Activated CD8-positive, alpha-beta T cell treated with anti-CD3 and anti-CD28 coated beads for 36 hours (primary cell): ENCODE data around the gene KCNH2. TPM values are rescaled to one million over a fixed set of nuclear protein-coding genes. Genes with fewer than 3 reads are reported as not detected.
A peak's percentile ranks its signal among the peaks of the same experiment; 100 is the strongest.

Experiments used
- ATAC-seq: fragments of 200-7000 bp; cut with Tn5 transposase; one replicate; pipeline ENCODE4 v1.10.0; 2021; ENCODE audit warnings: mild to moderate bottlenecking, moderate library complexity
- CTCF ChIA-PET: fragments of 350-600 bp; sonication (Branson Sonifier 250); formaldehyde crosslinking; loops from one replicate; lab custom pipeline; 2021; ENCODE audit warnings: antibody characterized with exemption; lab: Charles Lee
- POLR2A ChIA-PET: fragments of 350-600 bp; sonication (Branson Sonifier 250); formaldehyde crosslinking; loops from one replicate; lab custom pipeline; 2021; ENCODE audit warnings: antibody characterized with exemption; lab: Charles Lee
- DNase-seq: peaks from one replicate; pipeline ENCODE4 v3.0.0-alpha.2; 2020
- H3K27ac Mint-ChIP-seq: one replicate; pipeline ENCODE4 v1.8.0; 2021; ENCODE audit warnings: mild to moderate bottlenecking, mixed read lengths
- H3K27me3 Mint-ChIP-seq: one replicate; pipeline ENCODE4 v1.8.0; 2021; ENCODE audit warnings: mixed read lengths
- H3K36me3 Mint-ChIP-seq: one replicate; pipeline ENCODE4 v1.8.0; 2021; ENCODE audit warnings: low read depth, mixed read lengths
- H3K4me1 Mint-ChIP-seq: one replicate; pipeline ENCODE4 v1.8.0; 2021; ENCODE audit warnings: low read depth, mixed read lengths
- H3K4me3 Mint-ChIP-seq: one replicate; pipeline ENCODE4 v1.8.0; 2021; ENCODE audit warnings: mild to moderate bottlenecking, moderate library complexity, mixed read lengths
- H3K9me3 Mint-ChIP-seq: one replicate; pipeline ENCODE4 v1.8.0; 2021; ENCODE audit warnings: mixed read lengths
- CTCF ChIP-seq: fragments of 200-600 bp; IDR thresholded peaks from one replicate; pipeline ENCODE4 v1.8.0; 2022; ENCODE audit warnings: antibody characterized with exemption, mild to moderate bottlenecking
- intact Hi-C: fragments of 100-400 bp; cut with micrococcal nuclease; formaldehyde crosslinking; loops from one replicate; pipeline ENCODE4 v1.10.0; 2022
- total RNA-seq, 2 experiments: library from RNA; stranded (reverse); gene quantifications; one replicate each; pipeline ENCODE4 v1.2.3, GENCODE V29; 2021

KCNH2 gene
- total RNA-seq, 2 experiments from 2014 or later, result 0.23 to 0.29 TPM

GRCh38 chr7:150986099-150986512 lies 8.0 kb upstream of the KCNH2 start:
- DNase-seq, result peak; percentile 78
- peaks cover 15% of the 10 kb centered on the region for H3K4me1 Mint-ChIP-seq
- POLR2A ChIA-PET, result interaction anchor here (1.0 to 1.4 kb wide), 2 partner anchors 8 to 16 kb away, joined by 3 read pairs; no protein-coding TSS in a partner anchor
- H3K36me3 Mint-ChIP-seq, result no peaks in the 10 kb centered on the region
- no peak overlapping the region for H3K27ac Mint-ChIP-seq
- ATAC-seq, result peak; percentile 65
- H3K27me3 Mint-ChIP-seq, result peaks cover 34% of the 10 kb centered on the region
- CTCF ChIA-PET, result interaction anchor here (0.8 to 6.0 kb wide), 34 partner anchors 8 to 536 kb away, joined by 3 to 96 read pairs (median 5); partner anchors contain the start of genes ABCB8 and GIMAP8
- peaks cover 12% of the 10 kb centered on the region for H3K9me3 Mint-ChIP-seq
- intact Hi-C loops, result loop anchor here (10.0 kb wide), 1 partner anchor 201 kb away; no protein-coding TSS in a partner anchor
- no peak overlapping the region for H3K4me3 Mint-ChIP-seq
- peak; percentile 75 for TF ChIP-seq CTCF

GRCh38 chr7:150983893-150984368 lies 5.8 kb upstream of the KCNH2 start:
- no peak for TF ChIP-seq CTCF
- peak; percentile 54 for DNase-seq
- ChIA-PET CTCF (interaction anchor here (0.6 to 6.0 kb wide), 19 partner anchors 9 to 214 kb away, joined by 3 to 96 read pairs (median 6); no protein-coding TSS in a partner anchor), POLR2A (interaction anchor here (0.6 kb wide), 1 partner anchor 598 kb away, joined by 3 read pairs; no protein-coding TSS in a partner anchor)
- ATAC-seq, result no peak
- no peak overlapping the region for H3K4me3 Mint-ChIP-seq
- H3K4me1 Mint-ChIP-seq, result peaks cover 22% of the 10 kb centered on the region
- peaks cover 47% of the 10 kb centered on the region for H3K27me3 Mint-ChIP-seq
- H3K36me3 Mint-ChIP-seq, result no peaks in the 10 kb centered on the region
- intact Hi-C loops, result loop anchor here (10.0 kb wide), 1 partner anchor 199 kb away; no protein-coding TSS in a partner anchor
- H3K27ac Mint-ChIP-seq, result no peak overlapping the region
- H3K9me3 Mint-ChIP-seq, result no peaks in the 10 kb centered on the region

- no peak overlapping the region for H3K27ac Mint-ChIP-seq
- ChIA-PET CTCF (interaction anchor here (4.2 to 6.0 kb wide), 2 partner anchors 18 to 27 kb away, joined by 28 to 96 read pairs; no protein-coding TSS in a partner anchor), POLR2A (no interaction called here)
- peaks cover 54% of the 10 kb centered on the region for H3K27me3 Mint-ChIP-seq
- no peak overlapping the region for H3K4me3 Mint-ChIP-seq
- no peak for TF ChIP-seq CTCF
- no peaks in the 10 kb centered on the region for H3K36me3 Mint-ChIP-seq
- ATAC-seq, result no peak
- intact Hi-C loops, result loop anchor here (10.0 kb wide), 1 partner anchor 198 kb away; no protein-coding TSS in a partner anchor
- no peak for DNase-seq
- H3K9me3 Mint-ChIP-seq, result no peaks in the 10 kb centered on the region
- peaks cover 18% of the 10 kb centered on the region for H3K4me1 Mint-ChIP-seq
Observed at GRCh38 chr7:150982351-150982750, 4.2 kb upstream of the KCNH2 start.

GRCh38 chr7:150981644-150982043 lies 3.5 kb upstream of the KCNH2 start:
- H3K27me3 Mint-ChIP-seq, result peaks cover 61% of the 10 kb centered on the region
- POLR2A ChIA-PET, result interaction anchor here (0.6 kb wide), 1 partner anchor 109 kb away, joined by 3 read pairs; no protein-coding TSS in a partner anchor
- ATAC-seq (no peak), DNase-seq (no peak)
- intact Hi-C loops, result loop anchor here (10.0 kb wide), 1 partner anchor 197 kb away; no protein-coding TSS in a partner anchor
- H3K9me3 Mint-ChIP-seq, result no peaks in the 10 kb centered on the region
- no peak overlapping the region for H3K27ac Mint-ChIP-seq
- CTCF ChIA-PET, result interaction anchor here (6.0 kb wide), 1 partner anchor 18 kb away, joined by 96 read pairs; no protein-coding TSS in a partner anchor
- no peaks in the 10 kb centered on the region for H3K36me3 Mint-ChIP-seq
- peaks cover 22% of the 10 kb centered on the region for H3K4me1 Mint-ChIP-seq
- TF ChIP-seq CTCF, result no peak
- no peak overlapping the region for H3K4me3 Mint-ChIP-seq

GRCh38 chr7:150980663-150981062 lies 2.5 kb upstream of the KCNH2 start:
- Mint-ChIP-seq H3K4me3 (no peak overlapping the region), H3K4me1 (peaks cover 17% of the 10 kb centered on the region), H3K36me3 (no peaks in the 10 kb centered on the region), H3K9me3 (no peaks in the 10 kb centered on the region), H3K27ac (no peak overlapping the region), H3K27me3 (peaks cover 61% of the 10 kb centered on the region)
- ChIA-PET CTCF (interaction anchor here (0.8 to 1.4 kb wide), 4 partner anchors 10 to 38 kb away, joined by 3 to 5 read pairs (median 4); partner anchors contain the start of gene NOS3), POLR2A (no interaction called here)
- no peak for DNase-seq
- intact Hi-C loops, result loop anchor here (10.0 kb wide), 1 partner anchor 196 kb away; no protein-coding TSS in a partner anchor
- ATAC-seq, result no peak
- no peak for TF ChIP-seq CTCF
